Measurements from ENCODE around the gene GLS.
"Not testable (repeated sequence)": the region's sequence is repeated elsewhere in the genome, so short reads cannot be mapped to it uniquely, and the experiment has no call there.

Gene GLS

DNA sequence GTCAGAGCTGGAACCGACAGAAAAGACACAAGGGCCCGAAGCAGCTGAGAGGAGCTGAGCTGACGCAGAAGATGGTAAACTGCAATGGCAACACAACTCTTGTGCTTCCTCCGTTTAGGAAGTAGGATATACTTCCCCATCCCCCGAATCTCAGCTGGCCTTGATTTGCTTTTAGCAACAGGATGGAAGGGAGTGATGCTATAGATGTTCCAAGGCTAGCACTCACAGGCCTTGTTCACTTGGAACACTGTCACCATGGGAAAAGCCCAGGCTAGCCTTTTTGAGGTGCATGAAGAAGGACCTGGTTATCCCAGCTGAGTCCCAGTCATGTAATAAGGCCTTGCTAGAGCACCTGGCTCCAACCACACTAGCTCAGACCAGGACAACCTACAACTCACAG is 107.3 kb downstream of the GLS start:
- in situ Hi-C loops (cut with HindIII; ENCODE audit: low sequenced_read_pairs), result no loop called here

DNA sequence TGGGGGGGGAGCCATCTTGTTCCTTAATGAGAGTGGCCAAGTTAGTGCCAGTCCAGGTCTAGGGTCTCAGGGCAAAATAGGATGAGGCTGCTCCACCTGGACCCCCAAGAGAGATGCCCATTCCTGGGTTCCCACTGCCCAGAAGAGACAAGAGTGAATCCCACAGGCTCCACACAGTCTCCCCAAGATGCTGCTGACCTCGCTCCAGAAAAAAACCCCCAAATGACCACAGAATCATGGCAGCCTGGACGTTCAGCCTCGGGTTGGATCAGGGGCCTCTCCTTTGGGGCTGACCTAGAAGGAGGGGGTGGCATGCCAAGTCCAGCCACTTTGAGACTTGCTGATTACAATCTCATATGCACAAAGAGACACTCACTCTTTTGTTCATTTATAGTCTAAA is 108.3 kb downstream of the GLS start:
- in situ Hi-C loops (cut with HindIII; ENCODE audit: low sequenced_read_pairs), result no loop called here

DNA sequence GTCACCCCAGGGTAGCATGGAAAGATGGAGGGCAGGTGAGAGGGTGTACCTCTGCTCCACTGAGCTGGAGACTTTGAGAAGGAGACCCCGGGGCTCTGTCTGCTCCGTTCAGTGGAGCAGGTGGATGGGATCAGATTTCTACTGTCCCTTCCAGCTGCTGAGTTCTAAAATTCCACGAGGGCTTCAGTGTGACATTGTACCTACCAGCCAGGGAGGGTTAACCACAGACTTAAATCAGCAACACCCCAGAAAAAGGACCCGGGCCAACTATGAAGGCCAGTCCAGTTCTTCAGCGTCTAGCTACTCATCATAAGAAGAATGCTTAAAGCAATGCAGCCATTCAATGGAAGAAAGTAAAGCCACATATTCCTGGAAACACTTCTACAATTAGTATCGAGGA is 109.5 kb downstream of the GLS start:
- in situ Hi-C loops (cut with HindIII; ENCODE audit: low sequenced_read_pairs), result no loop called here

DNA sequence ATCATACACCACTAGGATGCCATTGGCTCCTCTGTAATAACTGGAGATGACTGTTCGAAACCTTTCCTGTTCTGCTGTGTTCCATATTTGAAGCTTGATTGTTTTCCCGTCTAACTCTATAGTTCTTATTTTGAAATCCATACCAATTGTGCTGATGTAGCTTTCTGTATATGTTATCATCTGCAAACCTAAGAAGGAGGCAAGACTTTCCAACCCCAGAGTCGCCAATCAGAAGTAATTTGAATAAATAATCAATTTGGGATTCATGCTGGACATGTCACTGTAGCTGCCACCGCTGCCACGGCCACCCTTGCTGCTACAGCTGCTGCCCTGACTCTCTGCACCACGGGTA is 112.6 kb downstream of the GLS start:
- in situ Hi-C loops (cut with HindIII; ENCODE audit: low sequenced_read_pairs), result no loop called here

DNA sequence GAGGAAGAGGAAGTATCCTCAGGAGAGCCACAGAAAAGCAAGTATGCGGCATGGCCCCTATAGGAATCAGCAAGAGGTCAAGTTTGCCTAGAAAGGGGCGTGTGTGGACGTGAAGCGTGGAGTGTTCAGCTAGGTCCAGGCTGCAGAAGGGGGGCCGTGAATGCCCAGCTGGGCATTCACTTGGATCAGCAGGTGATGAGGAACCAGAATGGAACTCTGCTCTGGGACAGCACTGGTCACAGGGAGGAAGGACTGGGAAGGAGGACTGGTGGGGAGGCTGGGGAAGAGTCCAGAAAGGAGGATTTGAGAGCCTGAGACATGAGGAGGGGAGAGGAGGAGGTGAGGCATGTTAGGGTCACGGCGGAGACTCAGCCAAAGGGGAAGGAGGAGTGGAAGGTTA is 113.5 kb downstream of the GLS start:
- in situ Hi-C loops (cut with HindIII; ENCODE audit: low sequenced_read_pairs), result no loop called here

DNA sequence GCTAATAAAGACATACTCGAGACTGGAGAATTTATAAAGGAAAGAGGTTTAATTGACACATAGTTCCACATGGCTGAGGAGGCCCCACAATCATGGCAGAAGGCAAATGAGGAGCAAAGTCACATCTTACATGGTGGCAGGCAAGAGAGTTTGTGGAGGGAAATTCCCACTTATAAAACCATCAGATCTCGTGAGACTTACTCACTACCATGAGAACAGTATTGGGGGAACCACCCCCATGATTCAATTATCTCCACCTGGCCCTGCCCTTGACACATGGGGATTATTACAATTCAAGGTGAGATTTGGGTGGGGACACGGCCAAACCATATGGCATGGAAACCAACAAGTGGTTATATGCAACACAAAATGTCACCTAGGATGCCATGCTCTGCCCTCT is 114.7 kb downstream of the GLS start:
- in situ Hi-C loops (cut with HindIII; ENCODE audit: low sequenced_read_pairs), result not testable (repeated sequence)

DNA sequence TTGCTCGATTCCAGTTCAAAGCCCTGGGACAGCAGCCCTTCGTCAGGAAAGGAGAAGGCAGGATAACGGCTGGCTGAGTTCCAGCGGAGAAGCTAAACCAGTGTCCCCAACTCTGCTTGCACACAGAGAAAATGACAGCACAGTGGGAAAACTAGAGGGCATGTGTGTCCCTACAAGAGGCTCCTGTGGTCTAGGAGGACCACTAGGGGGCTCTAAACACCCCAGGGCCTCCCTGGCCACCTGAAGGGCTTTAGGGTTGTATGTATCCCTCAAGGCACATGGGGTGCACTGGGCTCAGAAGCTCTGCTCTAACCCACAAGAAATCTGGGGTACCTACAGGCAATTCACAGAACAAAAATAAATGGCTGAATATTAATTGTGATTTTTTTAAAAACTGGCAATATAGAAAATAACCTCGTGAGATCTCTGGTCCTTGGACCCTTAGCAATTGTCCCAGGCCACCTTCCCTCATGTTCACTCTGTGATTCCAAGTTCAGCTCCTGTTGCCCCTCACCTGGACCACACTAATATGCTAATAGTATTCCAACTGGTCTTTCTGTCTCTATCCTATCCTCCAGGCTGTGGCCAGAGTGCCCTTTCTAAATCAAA is 115.8 kb downstream of the GLS start:
- in situ Hi-C loops (cut with HindIII; ENCODE audit: low sequenced_read_pairs), result no loop called here

DNA sequence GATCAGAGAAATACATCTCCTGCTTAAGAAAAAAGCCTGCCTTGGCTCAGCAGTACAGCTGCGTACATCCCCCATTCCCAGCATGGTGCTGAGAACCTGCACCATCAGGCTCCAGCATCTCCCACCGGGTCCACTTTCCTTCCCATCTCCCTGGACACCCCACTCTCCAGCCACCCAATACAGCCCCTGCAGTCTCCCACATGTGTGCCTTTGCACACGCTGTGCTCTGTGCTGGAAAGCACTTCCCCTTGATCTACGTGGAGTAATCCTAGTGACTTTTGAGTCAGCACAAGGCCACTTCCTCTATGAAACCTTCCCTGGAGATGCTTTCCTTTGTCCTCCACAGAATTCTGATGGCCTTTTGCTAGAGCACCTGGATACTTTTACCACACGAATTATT is 116.3 kb downstream of the GLS start:
- in situ Hi-C loops (cut with HindIII; ENCODE audit: low sequenced_read_pairs), result no loop called here

DNA sequence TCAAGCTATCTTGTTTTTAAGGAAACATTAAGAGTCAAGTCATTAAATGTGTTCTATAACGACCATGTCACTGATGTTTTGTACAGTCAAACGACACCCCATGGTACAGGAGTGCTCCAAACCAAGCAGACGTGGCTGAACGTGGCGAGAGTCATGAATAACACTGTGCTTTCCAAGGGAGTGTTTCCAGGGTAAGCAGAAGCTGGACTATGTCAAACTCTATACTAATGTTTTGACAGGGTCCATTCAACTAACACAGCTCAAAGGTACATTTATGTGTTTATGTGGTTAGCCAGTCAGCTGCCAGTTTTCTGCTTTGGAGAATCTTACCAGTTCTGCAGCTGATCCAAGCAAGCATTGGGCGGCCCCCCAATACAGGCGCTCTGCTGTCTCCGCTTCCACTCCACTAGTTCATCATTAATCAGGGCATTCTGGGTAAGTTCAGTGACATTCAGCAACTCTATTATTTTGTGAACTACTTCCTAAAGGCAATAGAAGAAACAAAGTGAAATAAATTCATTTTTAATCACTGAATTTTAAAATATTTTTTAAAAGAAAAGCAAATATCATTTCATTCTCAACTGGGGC is 117.0 kb downstream of the GLS start:
- in situ Hi-C loops (cut with HindIII; ENCODE audit: low sequenced_read_pairs), result no loop called here

DNA sequence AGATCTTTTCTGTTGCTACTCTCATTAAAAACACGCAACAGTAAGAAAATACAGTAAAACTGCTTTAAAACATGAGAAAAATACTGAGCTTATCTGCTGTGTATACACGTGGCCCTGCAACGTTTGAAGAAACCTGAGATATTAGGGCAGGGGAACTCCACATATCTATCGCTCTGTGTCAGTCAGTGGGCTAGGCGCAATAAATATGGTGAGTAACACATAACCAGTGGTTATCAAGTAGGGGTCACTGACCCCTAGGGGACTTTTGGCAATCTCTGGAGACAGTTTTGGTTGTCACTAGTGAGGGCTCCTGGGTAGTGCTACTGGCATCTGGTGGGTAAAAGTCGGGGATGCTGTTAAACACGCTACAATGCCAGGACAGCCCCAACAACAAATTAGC is 118.4 kb downstream of the GLS start:
- in situ Hi-C loops (cut with HindIII; ENCODE audit: low sequenced_read_pairs), result no loop called here

DNA sequence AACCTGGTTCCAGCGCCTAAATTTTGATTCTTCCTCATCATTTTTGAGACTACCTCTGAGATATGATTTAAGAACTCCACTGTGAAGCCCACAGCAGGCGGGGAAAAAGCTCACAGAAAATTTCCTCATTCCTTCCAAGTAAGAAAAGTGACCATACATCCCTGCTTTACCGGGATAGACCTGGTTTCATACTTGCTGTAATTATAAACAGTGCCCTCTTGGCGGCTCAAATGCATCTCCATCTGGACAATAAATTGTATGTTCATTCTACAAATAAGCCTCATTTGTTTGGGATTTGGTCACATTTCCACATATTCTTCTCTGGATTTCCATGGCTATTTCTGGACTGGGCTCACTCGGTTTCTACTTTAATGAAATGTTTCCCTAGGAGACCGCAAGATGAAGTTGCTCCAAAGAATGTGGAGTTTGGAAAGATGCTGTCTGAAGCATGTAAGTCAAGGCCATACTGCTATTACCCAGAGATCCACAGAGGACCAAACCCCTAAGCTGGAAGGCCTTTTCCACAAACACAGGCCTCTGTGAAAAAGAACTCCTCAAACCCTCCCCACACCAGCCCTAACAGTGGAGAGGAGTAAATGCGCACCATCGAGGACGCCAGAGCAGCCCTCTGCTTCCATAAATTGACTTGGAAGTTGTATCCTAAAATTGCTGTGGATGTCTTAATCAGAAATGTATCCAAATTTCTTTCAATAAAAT is 119.5 kb downstream of the GLS start:
- in situ Hi-C loops (cut with HindIII; ENCODE audit: low sequenced_read_pairs), result no loop called here

DNA sequence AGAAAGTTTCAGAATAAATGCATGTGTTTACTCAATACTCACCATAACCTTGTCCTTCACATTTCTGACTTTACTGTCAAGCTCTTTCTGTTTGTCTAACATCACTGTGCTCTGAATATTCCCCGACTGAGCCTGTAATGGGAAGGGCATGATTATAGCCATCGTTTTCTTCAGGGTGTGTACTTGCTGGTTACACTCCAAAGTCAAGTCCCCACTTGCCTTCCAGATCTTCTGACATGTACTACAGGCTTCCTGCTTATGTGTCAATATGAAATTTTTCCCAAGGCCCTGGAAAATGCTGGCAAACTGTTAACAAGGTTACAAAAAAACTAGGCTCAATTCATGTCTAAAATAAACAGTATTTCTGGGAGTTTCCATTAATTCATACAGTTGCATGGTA is 120.4 kb downstream of the GLS start:
- in situ Hi-C loops (cut with HindIII; ENCODE audit: low sequenced_read_pairs), result no loop called here

DNA sequence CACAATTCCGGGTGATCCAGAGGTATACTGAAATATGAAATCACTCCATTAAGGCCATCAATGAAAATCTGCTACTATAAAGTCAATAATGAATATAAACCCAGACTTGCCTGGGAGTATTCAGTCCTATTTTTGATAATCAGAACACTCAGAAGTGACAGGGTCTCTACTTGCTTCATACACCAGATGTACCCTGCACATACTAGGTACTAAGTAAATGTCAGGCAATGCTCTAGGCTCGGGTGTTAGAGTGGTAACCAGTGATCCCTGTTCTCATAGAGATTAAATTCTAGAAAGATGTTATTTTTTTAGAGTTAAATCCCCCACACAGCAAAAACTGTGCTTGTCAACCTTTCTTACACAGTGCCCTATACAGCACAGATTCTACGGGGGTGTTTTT is 121.0 kb downstream of the GLS start:
- in situ Hi-C loops (cut with HindIII; ENCODE audit: low sequenced_read_pairs), result no loop called here

DNA sequence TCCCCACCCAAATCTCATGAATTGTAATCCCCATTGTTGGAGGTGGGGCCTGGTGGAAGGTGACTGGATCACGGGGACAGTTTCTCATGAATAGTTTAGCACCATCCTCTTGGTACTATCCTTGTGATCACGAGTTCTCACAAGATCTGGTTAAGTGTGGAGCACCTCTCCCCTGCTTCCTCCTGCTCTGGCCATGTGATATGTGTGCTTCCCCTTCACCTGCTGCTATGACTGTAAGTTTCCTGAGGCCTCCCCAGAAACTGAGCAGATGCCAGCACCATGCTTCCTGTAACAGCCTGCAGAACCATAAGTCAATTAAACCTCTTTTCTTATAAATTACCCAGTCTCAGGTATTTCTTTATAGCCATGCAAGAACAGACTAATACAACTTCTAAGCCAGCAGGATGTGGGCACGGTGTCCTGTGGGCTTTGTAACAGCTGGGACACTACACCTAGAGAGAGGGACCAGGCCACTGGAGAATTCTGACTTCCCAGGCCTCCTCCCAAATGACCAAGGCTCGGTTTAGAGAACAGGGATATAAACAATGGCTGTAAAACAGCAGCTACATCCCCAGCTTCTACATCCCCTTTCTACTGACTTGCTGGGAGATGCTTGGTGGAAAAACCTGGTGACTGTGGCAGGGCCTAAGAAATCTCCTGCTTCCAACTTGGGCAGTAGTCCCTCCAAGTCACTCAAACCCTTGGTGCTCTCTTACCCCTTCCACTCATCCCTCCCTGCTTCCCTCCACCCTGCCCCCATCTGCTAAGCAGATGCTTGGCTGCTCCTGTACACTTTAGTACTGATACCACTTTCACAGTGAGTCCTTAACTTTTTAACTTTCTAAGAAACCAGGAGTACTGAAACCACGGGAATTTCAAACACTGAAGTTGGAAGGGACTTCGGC is 123.0 kb downstream of the GLS start:
- in situ Hi-C loops (cut with HindIII; ENCODE audit: low sequenced_read_pairs), result no loop called here

DNA sequence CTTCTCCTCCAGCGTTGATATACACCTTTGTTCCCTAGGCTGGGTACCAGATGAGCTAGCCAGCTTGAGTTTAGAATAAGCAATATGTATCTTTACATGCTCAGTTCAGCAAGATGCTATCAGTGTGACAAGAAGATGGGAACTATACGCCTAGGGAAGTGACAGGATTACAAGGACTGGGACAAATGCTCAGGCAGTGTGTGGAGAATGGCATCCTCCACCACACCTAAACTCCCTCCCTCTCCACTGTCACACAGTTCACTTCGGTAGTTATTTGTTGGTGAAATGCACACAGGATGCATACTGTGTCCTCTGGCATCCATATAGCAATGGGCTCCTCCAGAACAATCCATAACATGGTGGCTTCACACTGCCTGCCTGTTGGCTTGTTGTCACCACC is 125.7 kb downstream of the GLS start:
- in situ Hi-C loops (cut with HindIII; ENCODE audit: low sequenced_read_pairs), result no loop called here

DNA sequence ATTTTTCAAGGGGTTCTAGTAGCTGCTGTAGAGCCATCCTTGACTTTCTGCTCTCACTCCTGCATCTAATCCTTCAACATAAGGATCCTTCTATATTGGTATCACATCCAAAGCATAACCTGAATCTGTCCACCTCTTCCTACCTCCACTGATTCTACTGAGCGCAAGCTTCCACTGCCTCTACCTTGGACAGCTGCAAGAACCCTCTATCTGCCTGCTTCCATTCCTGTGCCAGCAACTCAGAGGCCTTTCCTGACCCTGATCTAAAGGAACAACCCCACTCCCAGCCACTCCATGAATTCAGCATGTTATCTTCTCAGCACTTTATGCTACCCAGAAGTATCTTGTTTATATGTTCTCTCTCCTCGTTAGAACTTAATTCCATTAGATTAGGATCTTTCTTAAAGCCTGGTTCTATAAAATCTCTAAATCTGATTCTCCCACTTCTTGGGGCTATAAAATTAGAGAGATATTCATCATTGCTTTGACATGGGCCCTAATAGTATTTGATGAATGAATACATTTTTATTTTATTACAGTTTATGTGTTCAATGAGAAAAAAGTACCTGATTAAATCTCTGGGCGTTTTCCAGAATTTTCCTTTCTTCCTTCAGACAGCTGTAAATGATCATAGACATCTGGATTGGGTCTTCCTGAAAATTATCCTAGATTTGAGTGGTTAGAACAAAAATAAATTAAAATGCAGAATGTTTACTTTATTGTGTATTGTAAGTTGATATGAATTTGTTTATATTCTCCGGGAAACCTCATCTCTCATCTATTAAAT is 126.6 kb downstream of the GLS start:
- in situ Hi-C loops (cut with HindIII; ENCODE audit: low sequenced_read_pairs), result no loop called here

DNA sequence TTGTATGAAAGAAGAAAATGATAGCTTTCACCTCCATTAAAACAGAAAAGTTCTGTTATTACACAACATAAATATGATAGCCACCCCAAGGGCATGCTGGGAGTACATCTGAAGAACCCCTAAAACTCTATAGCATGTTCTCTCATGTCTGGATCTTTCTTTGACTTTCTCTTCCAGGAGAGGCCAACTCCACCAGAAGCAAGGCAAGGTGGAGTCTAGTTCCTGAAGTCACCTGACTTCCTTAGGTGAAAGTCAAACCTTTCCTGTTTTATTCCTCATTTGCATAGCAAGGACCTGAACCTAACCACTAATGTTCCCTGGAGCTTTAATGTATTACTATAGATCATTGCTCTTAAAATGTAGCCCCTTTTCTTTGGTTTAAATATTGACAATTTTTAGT is 127.7 kb downstream of the GLS start:
- in situ Hi-C loops (cut with HindIII; ENCODE audit: low sequenced_read_pairs), result no loop called here

DNA sequence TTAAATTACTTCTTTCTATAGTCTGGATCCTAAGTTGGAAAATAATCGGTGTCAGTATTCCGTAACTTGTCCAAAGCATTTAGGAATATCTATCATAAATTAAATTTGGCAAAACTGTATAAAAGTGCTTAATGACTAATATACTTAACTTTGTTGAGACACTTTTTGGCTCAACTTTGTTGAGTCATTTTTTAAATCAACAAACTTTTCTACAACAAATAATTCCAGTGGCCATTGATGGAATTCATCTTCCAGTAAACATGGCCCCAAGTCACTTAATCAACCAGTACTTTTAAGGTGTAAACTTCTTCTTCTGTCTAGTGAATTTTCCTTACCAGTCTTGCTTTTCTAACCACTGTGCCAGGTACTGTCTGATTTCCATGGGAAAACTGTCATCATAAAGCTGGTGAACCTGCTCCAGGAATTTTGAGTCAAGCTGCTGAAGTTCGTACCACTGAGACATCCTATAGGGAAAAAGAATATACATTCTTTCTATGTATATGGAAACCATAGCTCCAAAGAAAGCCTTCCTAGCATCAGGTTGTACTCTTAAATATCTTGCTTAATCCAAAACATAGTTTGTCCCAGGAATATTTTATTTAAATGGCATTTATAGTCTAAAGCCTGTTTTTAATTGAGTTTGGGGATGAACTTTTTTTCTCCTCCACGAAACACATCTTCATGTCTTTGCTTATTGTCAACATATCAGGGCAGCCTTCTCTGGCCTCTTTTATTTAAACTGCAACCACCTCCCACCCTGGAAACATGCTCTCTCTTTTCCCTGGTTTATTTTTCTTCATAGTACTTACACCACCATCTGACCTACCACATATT is 129.1 kb downstream of the GLS start:
- in situ Hi-C loops (cut with HindIII; ENCODE audit: low sequenced_read_pairs), result no loop called here

DNA sequence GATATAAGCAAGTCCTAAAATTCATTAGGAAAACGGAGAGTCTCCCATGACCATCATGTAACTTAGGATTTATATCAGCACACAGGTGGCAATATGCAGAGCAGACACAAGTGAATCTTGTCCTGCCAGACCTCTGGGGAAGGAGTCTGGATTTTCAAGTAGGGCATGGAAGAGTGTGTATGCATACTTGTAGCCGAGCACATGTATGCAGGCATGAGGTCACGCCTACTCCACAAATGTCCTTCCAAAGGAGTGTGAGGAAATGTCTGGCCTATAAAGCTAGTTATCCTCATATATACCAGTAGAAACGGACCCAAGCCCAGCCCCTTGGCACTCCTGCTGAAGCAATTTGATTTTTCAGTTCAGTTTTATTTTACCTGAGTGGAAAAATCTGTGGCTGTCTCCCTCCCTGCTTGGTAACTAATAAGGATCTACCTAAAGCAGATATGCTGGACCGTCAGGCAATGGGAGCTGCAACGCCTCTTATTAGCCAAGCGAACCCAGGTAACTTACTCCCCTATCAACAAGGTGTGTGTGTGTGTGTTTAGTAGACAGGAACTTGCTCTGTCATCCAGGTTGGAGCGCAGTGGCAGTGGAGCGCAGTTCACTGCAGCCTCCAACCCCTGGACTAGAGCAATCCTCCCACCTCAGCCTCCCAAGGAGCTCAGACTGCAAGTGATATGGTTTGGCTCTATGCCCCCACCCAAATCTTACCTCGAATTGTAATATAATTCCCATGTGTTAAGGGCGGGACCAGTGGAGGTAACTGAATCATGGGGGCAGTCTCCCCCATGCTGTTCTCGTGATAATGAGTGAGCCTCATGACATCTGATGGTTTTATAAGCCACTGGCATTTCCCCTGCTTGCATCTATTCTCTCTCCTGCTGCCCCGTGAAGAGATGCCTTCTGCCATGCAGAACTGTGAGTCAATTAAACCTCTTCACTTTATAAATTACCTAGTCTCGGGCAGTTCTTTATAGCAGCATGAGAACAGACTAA is 130.6 kb downstream of the GLS start:
- in situ Hi-C loops (cut with HindIII; ENCODE audit: low sequenced_read_pairs), result no loop called here

Data from DLD1 (cell line).